HG02588 (cell line): ENCODE measurements around the gene MPLKIP.
"Not testable (repeated sequence)": the region's sequence is repeated elsewhere in the genome, so short reads cannot be mapped to it uniquely, and the experiment has no call there.

Experiments
- ATAC-seq: cut with Tn5 transposase; IDR thresholded peaks from one replicate; pipeline ENCODE4 v1.9.1; 2021; ENCODE audit warnings: mild to moderate bottlenecking, moderate library complexity; ENCODE audit not compliant: unreplicated experiment

The MPLKIP gene

GRCh38 chr7:40134428-40135316 is at the start of gene MPLKIP, which contains the start of gene SUGCT:
MPLKIP (minus strand) TSS chr7:40134622; CDS start chr7:40134567, 55 bp downstream.
SUGCT (plus strand) TSS chr7:40135005.
- ATAC-seq = peak; percentile 93

- no peak for ATAC-seq
Observed at GRCh38 chr7:40182452-40182851, 48.0 kb upstream of the MPLKIP start.

GRCh38 chr7:40177071-40177470 is 42.6 kb upstream of the MPLKIP start:
- no peak for ATAC-seq

- ATAC-seq = no peak
Observed at GRCh38 chr7:40175725-40176510, 41.5 kb upstream of the MPLKIP start.

- ATAC-seq = not testable (repeated sequence)
Observed at GRCh38 chr7:40175256-40175655, 40.8 kb upstream of the MPLKIP start.

- ATAC-seq = not testable (repeated sequence)
Observed at GRCh38 chr7:40173121-40173520, 38.7 kb upstream of the MPLKIP start.

GRCh38 chr7:40168266-40168665 is 33.8 kb upstream of the MPLKIP start:
- ATAC-seq = not testable (repeated sequence)

GRCh38 chr7:40167291-40167690 is 32.9 kb upstream of the MPLKIP start:
- ATAC-seq = no peak

GRCh38 chr7:40165216-40165615 is 30.8 kb upstream of the MPLKIP start:
- ATAC-seq = no peak

GRCh38 chr7:40162516-40162915 is 28.1 kb upstream of the MPLKIP start:
- no peak for ATAC-seq

- no peak for ATAC-seq
Observed at GRCh38 chr7:40156988-40157387, 22.6 kb upstream of the MPLKIP start.

GRCh38 chr7:40151504-40151903 is 17.1 kb upstream of the MPLKIP start:
- ATAC-seq = no peak

- ATAC-seq = no peak
Observed at GRCh38 chr7:40148671-40149070, 14.2 kb upstream of the MPLKIP start.

GRCh38 chr7:40148247-40148580 is 13.8 kb upstream of the MPLKIP start:
- not testable (repeated sequence) for ATAC-seq

GRCh38 chr7:40147371-40148246 is 13.2 kb upstream of the MPLKIP start:
- ATAC-seq = no peak

- not testable (repeated sequence) for ATAC-seq
Observed at GRCh38 chr7:40145596-40146130, 11.2 kb upstream of the MPLKIP start.

- not testable (repeated sequence) for ATAC-seq
Observed at GRCh38 chr7:40141916-40142315, 7.5 kb upstream of the MPLKIP start.

- ATAC-seq = not testable (repeated sequence)
Observed at GRCh38 chr7:40139891-40140290, 5.5 kb upstream of the MPLKIP start.

- ATAC-seq = no peak
Observed at GRCh38 chr7:40138973-40139372, 4.6 kb upstream of the MPLKIP start.

- ATAC-seq = no peak
Observed at GRCh38 chr7:40137563-40137962, 3.1 kb upstream of the MPLKIP start.

GRCh38 chr7:40135317-40135610 is 842 bp upstream of the MPLKIP start:
- ATAC-seq = no peak
